Measurements from ENCODE around the gene PRDM7.
A peak's percentile ranks its signal among the peaks of the same experiment; 100 is the strongest.

PRDM7 gene

DNA sequence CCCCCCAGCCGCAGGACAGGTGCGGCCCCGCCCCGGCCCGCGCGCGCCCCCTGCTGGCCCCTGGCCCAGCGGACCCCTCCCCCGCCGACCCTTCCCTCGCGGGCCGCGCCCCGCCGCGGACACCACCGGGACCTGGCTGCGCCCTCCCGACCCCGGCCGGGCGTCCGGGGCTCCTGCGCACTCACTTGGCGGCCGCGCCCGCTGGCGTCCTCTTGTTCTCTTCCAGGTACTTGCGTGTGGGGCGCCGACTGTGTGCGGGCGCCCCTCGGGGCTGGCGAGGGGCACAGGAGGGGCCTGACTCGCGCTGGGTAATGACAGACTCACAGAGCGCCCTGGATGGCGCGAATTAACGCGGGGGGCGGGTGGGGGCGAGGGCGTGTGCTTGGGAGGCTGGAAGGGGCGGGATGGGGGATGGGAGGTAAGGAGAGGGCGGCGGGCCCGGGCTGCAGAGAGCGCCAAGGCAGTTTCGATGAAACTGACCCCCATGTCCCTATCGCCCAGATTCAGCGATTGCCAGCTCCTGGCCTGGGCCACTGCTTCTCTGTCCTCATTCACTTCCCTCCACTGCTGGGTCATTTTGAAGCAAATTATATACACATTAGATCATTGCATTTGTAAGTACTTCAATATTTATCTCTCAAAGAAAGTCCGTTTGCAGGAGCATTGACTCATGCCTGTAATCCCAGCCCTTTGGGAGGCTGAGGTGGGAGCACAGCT is 57.4 kb downstream of the PRDM7 start:
- H3K18ac ChIP-seq (ENCODE audit: low read length), result peak overlapping the region; percentile 96
- no peaks in the 10 kb centered on the region for H3K9me3 ChIP-seq (replicated peaks in 1 of 2; ENCODE audit: control insufficient read depth in 2 of 2, insufficient read depth in 1 of 2, low read depth in 1 of 2, low read length in 2 of 2)
- peak overlapping the region; percentile 65 for H2BK15ac ChIP-seq (ENCODE audit: low read length)
- DNase-seq (ENCODE audit: low spot score), result peak; percentile 62
- H2AFZ ChIP-seq (ENCODE audit: low read length), result peak overlapping the region; percentile 93
- H4K91ac ChIP-seq (ENCODE audit: low read depth, low read length, poor library complexity), result no peak overlapping the region
- WGBS, 2 donors (ENCODE audit: extremely low coverage in 2 of 2, insufficient read length in 2 of 2, insufficient replicate concordance in 1 of 2), result no CpG with 5 or more reads among the region's 57 CpGs
- H3K4me1 ChIP-seq (ENCODE audit: control insufficient read depth in 2 of 2, insufficient read depth in 1 of 2, low read depth in 1 of 2, low read length in 2 of 2), result peaks cover 8 to 20% of the 10 kb centered on the region in 2 donors
- H3K23ac ChIP-seq (ENCODE audit: low read depth, low read length, poor library complexity), result peak overlapping the region; percentile 71
- peak overlapping the region; percentile 9 to 86 for H3K4me3 ChIP-seq (ENCODE audit: low read length in 2 of 2)
- H2BK120ac ChIP-seq (ENCODE audit: low read depth, low read length), result no peak overlapping the region
- H3K36me3 ChIP-seq (replicated peaks in 1 of 2; ENCODE audit: control insufficient read depth in 2 of 2, insufficient read depth in 2 of 2, low read length in 2 of 2), result no peaks in the 10 kb centered on the region
- H3K27ac ChIP-seq (replicated peaks; ENCODE audit: low read length), result no peak overlapping the region
- no peak overlapping the region for H3K4ac ChIP-seq (ENCODE audit: low read length)
- no peak overlapping the region for H4K8ac ChIP-seq (ENCODE audit: low read depth, low read length)
- no peak overlapping the region for H3K14ac ChIP-seq (ENCODE audit: low read length)
- H3K4me2 ChIP-seq (ENCODE audit: insufficient read depth, low read length, poor library complexity, severe bottlenecking), result peak overlapping the region; percentile 88
- peak overlapping the region; percentile 78 for H3K9ac ChIP-seq (ENCODE audit: low read depth, low read length, poor library complexity)
- peaks cover 2% of the 10 kb centered on the region for H3K79me1 ChIP-seq (ENCODE audit: low read depth, low read length)
- peak overlapping the region; percentile 36 for H2BK12ac ChIP-seq (ENCODE audit: low read length)
- peaks cover 0 to 62% (median 11%) of the 10 kb centered on the region in 3 experiments for H3K27me3 ChIP-seq (ENCODE audit: control insufficient read depth in 3 of 3, insufficient read depth in 3 of 3, low read depth in 1 of 3, low read length in 3 of 3)
- no peak overlapping the region for H2AK5ac ChIP-seq (ENCODE audit: low read depth, low read length)
- peak overlapping the region; percentile 31 for H2BK5ac ChIP-seq (ENCODE audit: low read length)

DNA sequence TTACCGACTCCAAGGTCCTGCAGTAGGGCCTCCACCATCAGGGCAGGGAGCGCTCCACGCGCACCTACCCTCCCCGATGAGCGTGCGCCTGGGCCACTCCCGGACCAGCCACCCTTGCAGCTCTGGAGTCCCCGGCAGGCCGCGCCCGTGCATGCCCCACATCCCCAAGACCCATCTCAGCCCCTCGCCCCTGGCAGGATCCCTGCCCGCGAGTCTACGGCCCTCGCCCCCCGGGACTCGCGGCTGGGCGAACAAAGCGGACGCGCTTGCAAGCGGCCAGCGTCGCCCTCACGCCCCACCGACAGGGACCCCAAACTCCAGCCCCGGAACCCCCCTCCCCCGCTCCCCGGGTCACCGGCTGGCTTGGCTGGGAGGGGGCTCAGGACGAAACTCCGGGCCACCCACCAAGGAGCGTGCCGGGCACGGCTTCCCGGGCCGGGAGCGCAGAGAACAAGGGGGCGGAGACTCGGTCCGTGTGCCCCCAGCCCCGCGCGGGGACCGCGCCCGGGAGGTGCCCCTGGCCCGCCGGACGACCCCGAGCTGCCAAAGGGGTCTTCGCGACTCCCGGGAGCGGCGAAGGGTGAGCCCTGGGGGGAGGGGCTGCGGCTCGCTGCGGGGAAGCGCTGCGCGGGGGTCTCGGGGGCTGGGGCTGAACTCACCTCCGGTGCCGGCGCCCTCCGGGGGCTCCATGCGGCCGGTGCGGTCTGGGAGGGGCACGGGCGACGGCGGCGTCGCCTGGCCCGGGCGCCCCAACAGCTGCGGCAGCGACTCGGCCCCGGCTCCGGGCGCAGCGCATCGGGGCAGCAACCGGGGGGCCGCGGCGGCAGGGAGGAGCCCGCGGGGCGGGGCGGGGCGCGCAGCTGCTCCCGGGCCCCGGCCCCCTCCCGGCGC is 58.2 kb downstream of the PRDM7 start, which contains the start of gene DBNDD1:
Gene DBNDD1 (minus strand): TSS at position 805 of the 891 bp plus-strand sequence. CDS start 115 bp downstream, at position 690.
- Histone ChIP-seq H2AK5ac (ENCODE audit: low read depth, low read length) (peak within 1 kb of the TSS; percentile 71), H3K14ac (ENCODE audit: low read length) (peak within 1 kb of the TSS; percentile 56), H4K8ac (ENCODE audit: low read depth, low read length) (no peak within 1 kb of the TSS), H4K91ac (ENCODE audit: low read depth, low read length, poor library complexity) (no peak within 1 kb of the TSS), H2BK120ac (ENCODE audit: low read depth, low read length) (no peak within 1 kb of the TSS), H3K4me1 (ENCODE audit: control insufficient read depth in 2 of 2, insufficient read depth in 1 of 2, low read depth in 1 of 2, low read length in 2 of 2) (peaks cover 8 to 20% of the 10 kb centered on the region in 2 donors), H3K18ac (ENCODE audit: low read length) (peak within 1 kb of the TSS; percentile 97), H2BK15ac (ENCODE audit: low read length) (peak within 1 kb of the TSS; percentile 97), H3K9ac (ENCODE audit: low read depth, low read length, poor library complexity) (peak within 1 kb of the TSS; percentile 84), H2AFZ (ENCODE audit: low read length) (peak within 1 kb of the TSS; percentile 93), H3K27me3 (ENCODE audit: control insufficient read depth in 3 of 3, insufficient read depth in 3 of 3, low read depth in 1 of 3, low read length in 3 of 3) (peaks cover 0 to 62% (median 11%) of the 10 kb centered on the region in 3 experiments), H3K9me3 (replicated peaks in 1 of 2; ENCODE audit: control insufficient read depth in 2 of 2, insufficient read depth in 1 of 2, low read depth in 1 of 2, low read length in 2 of 2) (no peaks in the 10 kb centered on the region), H3K23ac (ENCODE audit: low read depth, low read length, poor library complexity) (peak within 1 kb of the TSS; percentile 71), H3K36me3 (replicated peaks in 1 of 2; ENCODE audit: control insufficient read depth in 2 of 2, insufficient read depth in 2 of 2, low read length in 2 of 2) (no peaks in the 10 kb centered on the region), H3K27ac (replicated peaks; ENCODE audit: low read length) (no peak within 1 kb of the TSS), H3K79me1 (ENCODE audit: low read depth, low read length) (peaks cover 2% of the 10 kb centered on the region), H2BK12ac (ENCODE audit: low read length) (peak within 1 kb of the TSS; percentile 36), H3K4me2 (ENCODE audit: insufficient read depth, low read length, poor library complexity, severe bottlenecking) (peak within 1 kb of the TSS; percentile 88), H3K4ac (ENCODE audit: low read length) (peak within 1 kb of the TSS; percentile 53), H2BK5ac (ENCODE audit: low read length) (peak within 1 kb of the TSS; percentile 53), H3K4me3 (ENCODE audit: low read length in 2 of 2) (peak within 1 kb of the TSS; percentile 24 to 89)
- no peak for DNase-seq (ENCODE audit: low spot score)
- no CpG with 5 or more reads among the region's 103 CpGs for WGBS, 2 donors (ENCODE audit: extremely low coverage in 2 of 2, insufficient read length in 2 of 2, insufficient replicate concordance in 1 of 2)

DNA sequence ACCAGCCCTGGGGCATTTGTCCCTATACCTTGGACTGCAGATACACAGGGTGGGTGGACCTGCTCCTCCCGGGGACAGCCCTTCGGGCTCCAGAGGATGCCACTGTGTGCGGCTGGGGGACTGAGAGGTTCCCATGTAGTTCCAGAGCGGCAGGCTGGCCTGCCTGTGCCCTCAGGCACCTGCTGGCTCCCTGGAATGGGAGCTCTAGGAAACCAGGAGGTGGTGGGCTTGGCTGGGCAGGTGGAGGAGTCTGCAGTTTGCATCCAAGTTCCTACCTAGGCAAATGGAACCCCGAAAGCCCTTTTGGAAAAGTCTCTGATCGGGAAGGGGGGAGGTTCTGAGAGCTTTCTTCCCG is 58.9 kb downstream of the PRDM7 start:
- Histone ChIP-seq H3K27ac (replicated peaks; ENCODE audit: low read length) (no peak overlapping the region), H3K14ac (ENCODE audit: low read length) (no peak overlapping the region), H2AFZ (ENCODE audit: low read length) (peak overlapping the region; percentile 92), H3K9ac (ENCODE audit: low read depth, low read length, poor library complexity) (peak overlapping the region; percentile 84), H3K79me1 (ENCODE audit: low read depth, low read length) (peaks cover 2% of the 10 kb centered on the region), H2BK5ac (ENCODE audit: low read length) (peak overlapping the region; percentile 53), H3K4ac (ENCODE audit: low read length) (no peak overlapping the region), H3K4me3 (ENCODE audit: low read length in 2 of 2) (peak overlapping the region in 1 of 2 donors; percentile 89), H3K9me3 (replicated peaks in 1 of 2; ENCODE audit: control insufficient read depth in 2 of 2, insufficient read depth in 1 of 2, low read depth in 1 of 2, low read length in 2 of 2) (no peaks in the 10 kb centered on the region), H3K36me3 (replicated peaks in 1 of 2; ENCODE audit: control insufficient read depth in 2 of 2, insufficient read depth in 2 of 2, low read length in 2 of 2) (no peaks in the 10 kb centered on the region), H3K4me2 (ENCODE audit: insufficient read depth, low read length, poor library complexity, severe bottlenecking) (peak overlapping the region; percentile 88), H3K27me3 (ENCODE audit: control insufficient read depth in 3 of 3, insufficient read depth in 3 of 3, low read depth in 1 of 3, low read length in 3 of 3) (peaks cover 0 to 62% (median 11%) of the 10 kb centered on the region in 3 experiments), H2AK5ac (ENCODE audit: low read depth, low read length) (peak overlapping the region; percentile 71), H2BK120ac (ENCODE audit: low read depth, low read length) (no peak overlapping the region), H3K18ac (ENCODE audit: low read length) (peak overlapping the region; percentile 97), H4K91ac (ENCODE audit: low read depth, low read length, poor library complexity) (no peak overlapping the region), H2BK15ac (ENCODE audit: low read length) (peak overlapping the region; percentile 88), H3K23ac (ENCODE audit: low read depth, low read length, poor library complexity) (peak overlapping the region; percentile 17), H4K8ac (ENCODE audit: low read depth, low read length) (no peak overlapping the region), H2BK12ac (ENCODE audit: low read length) (no peak overlapping the region), H3K4me1 (ENCODE audit: control insufficient read depth in 2 of 2, insufficient read depth in 1 of 2, low read depth in 1 of 2, low read length in 2 of 2) (peaks cover 8 to 20% of the 10 kb centered on the region in 2 donors)
- WGBS, 2 donors (ENCODE audit: extremely low coverage in 2 of 2, insufficient read length in 2 of 2, insufficient replicate concordance in 1 of 2), result no CpG with 5 or more reads among the region's 7 CpGs
- no peak for DNase-seq (ENCODE audit: low spot score)

Data from neuronal stem cell (in vitro differentiated cells).